GM12801 (cell line): ENCODE data around the gene XPOT.

Experiments used
- TF ChIP-seq, protein P1 (sequence below): IDR thresholded peaks from one replicate; pipeline ENCODE4 v1.5.1; 2011; ENCODE audit warnings: control low read depth; ENCODE audit not compliant: insufficient read length; ENCODE audit errors: extremely low read depth

Gene XPOT

DNA sequence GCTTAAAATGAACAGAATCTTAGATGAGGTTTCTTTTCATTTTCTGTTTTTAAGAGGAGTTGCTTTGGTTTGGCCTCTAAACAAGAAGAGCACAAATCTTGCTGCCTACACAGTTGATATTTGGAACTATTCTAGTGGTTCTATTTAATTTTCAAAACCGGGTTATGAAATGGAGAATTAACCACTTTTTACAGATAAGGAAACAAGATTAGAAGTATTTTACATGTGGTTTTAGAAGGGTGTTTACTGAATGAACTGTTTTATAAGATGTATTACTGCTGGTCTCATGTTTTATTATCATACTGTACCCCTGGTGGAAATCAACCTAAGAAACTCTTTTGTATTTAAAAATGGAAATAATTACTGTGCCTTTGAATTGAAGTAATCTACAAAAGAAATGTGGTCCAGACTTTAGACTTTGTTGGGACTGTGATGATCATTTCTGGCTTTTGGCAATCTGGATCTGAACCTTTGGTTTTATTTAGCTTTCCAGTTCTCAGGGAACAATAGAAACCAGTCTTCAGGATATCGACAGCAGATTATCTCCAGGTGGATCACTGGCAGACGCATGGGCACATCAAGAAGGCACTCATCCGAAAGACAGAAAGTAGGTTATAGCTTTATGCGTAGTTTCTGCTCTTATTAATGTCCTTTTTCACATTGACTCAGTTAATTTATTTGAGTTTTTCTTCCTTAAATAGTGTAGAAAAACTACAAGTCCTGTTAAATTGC, 91.0 kb downstream of the XPOT start:
- TF ChIP-seq, protein P1, sequence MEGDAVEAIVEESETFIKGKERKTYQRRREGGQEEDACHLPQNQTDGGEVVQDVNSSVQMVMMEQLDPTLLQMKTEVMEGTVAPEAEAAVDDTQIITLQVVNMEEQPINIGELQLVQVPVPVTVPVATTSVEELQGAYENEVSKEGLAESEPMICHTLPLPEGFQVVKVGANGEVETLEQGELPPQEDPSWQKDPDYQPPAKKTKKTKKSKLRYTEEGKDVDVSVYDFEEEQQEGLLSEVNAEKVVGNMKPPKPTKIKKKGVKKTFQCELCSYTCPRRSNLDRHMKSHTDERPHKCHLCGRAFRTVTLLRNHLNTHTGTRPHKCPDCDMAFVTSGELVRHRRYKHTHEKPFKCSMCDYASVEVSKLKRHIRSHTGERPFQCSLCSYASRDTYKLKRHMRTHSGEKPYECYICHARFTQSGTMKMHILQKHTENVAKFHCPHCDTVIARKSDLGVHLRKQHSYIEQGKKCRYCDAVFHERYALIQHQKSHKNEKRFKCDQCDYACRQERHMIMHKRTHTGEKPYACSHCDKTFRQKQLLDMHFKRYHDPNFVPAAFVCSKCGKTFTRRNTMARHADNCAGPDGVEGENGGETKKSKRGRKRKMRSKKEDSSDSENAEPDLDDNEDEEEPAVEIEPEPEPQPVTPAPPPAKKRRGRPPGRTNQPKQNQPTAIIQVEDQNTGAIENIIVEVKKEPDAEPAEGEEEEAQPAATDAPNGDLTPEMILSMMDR, result no peak

DNA sequence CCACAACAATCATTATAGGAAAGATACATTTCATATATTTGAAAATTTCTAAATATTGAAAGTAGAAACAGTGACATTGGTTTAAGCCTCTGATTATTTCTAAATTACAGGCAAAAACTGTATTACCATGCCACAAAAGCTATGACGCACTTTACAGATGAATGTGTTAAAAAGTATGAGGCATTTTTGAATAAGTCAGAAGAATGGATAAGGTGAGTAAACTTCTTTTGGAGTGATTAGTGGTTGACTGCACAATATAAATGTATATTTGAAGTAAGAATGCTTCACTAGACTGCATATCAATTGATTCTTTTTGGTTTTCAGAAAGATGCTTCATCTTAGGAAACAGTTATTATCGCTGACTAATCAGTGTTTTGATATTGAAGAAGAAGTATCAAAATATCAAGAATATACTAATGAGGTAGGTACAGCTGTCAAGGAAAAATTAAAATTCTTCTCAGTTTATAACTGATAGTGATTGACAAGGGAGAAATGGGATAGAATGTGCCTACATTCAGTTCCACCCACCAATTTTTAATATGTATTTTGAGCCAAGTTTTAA, 92.7 kb downstream of the XPOT start:
- TF ChIP-seq, protein P1, result no peak

DNA sequence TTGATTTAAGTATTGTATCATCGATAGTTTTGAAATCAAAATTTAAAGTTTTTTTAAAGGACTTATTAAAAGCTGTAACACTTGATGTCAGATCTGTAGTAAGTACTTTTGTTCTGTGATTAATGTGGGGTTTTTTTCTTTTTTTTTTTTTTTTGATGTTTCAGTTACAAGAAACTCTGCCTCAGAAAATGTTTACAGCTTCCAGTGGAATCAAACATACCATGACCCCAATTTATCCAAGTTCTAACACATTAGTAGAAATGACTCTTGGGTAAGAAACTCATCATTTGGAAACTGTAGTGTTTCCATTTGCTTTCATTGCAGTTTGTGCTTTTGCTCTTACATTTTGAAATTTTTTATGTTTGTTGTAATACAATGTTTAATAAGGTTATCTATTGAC, 93.3 kb downstream of the XPOT start:
- TF ChIP-seq, protein P1, result no peak

DNA sequence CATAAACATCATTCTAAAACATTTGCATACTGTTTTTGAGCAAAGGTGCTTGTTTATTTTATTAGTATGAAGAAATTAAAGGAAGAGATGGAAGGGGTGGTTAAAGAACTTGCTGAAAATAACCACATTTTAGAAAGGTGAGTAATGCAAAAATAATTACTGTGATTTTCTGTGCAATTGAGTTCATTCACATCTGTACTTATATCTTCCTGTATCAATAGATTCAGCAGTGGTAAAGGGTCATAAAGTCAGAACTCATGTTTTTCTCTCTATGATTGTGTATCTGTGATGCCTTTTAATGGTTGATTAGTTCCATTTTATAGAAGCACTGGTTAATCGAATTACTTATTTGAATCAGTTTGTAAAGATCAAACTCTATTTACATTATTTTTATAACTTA, 93.7 kb downstream of the XPOT start:
- TF ChIP-seq, protein P1, result no peak

DNA sequence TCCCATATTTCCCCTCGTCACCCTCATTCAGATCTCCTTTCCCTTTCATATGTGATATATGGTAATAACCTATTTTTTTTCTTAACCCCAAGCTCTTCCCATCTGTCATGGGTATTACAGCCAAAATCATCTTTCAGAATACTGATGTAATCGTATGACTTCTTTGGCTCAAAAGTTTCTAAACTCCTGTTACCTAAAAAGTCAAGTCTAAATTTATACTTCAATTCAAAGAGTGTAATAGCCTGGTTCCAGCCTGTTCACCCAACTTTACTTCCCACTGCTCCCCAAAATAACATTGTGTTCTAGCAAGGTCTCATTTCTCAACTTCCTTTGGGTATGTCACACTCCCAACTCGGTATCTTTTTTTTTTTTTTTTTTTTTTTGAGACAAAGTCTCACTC, 96.2 kb downstream of the XPOT start:
- TF ChIP-seq, protein P1, result no peak
